Measurements from ENCODE around the gene EML4. TPM values are rescaled to one million over a fixed set of nuclear protein-coding genes. Genes with fewer than 3 reads are reported as not detected.
A peak's percentile ranks its signal among the peaks of the same experiment; 100 is the strongest.

Gene EML4
- total and polyA plus RNA-seq, 4 donors = 22.6 to 85.8 (median 54.4) TPM

DNA sequence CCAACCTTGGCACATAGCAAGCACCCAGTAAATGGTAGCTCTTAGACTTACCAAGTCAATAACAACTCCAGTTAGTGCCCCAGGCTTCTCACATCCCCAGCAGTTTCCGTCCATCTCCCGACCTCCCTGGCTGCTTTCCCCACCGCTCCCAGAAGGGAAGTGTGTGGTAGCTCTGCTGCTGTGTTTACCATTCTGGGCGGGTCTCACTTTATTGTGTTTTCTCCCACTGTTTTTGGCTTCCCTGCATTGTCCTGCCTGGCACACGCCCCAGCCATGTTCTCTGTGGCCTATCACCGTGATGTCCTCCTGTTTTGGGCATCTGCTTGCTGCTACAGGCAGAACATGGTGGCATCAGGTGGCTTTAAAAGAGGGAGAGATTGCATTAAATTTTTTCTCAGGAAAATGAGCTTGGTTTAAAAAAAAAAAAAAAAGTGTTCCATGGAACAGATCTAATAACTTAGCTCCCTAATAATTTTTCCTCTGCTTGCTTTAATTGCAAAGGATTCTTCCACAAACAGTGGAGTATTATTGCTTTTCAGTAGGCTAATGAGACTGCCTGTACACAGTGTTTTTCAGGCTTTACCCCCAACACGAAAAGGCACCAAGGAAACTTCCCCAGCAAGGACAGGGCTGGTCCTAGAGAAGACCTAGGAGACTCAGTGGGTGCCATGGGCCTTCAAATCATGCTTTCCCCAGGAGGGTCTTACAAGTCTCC is 199.8 kb downstream of the EML4 start:
- TF ChIP-seq CTCF (IDR thresholded peaks at IDR 0.05; ENCODE audit: control extremely low read depth, extremely low read depth) = no peak
- Histone ChIP-seq H3K27me3 (ENCODE audit: control insufficient read depth in 3 of 3, insufficient read depth in 3 of 3, low read length in 2 of 3) (no peaks in the 10 kb centered on the region), H3K4me1 (ENCODE audit: control insufficient read depth in 5 of 5, insufficient read depth in 5 of 5, low read length in 5 of 5) (peaks cover 0 to 5% (median 0%) of the 10 kb centered on the region in 5 donors), H3K9me3 (ENCODE audit: control insufficient read depth in 4 of 4, insufficient read depth in 3 of 4, low read length in 3 of 4) (no peaks in the 10 kb centered on the region), H3K4me3 (no peak overlapping the region), H3K27ac (ENCODE audit: low read depth in 1 of 2, low read length in 1 of 2) (peak overlapping the region in 1 of 2 donors; percentile 53), H3K36me3 (ENCODE audit: control insufficient read depth in 4 of 4, insufficient read depth in 4 of 4, low read length in 4 of 4) (no peaks in the 10 kb centered on the region), H3K9ac (ENCODE audit: insufficient read depth in 1 of 2, low read length in 2 of 2) (no peak overlapping the region)
- WGBS, 2 donors = 61 to 74% methylated on average over 7 of the region's 7 CpGs
- no peak for ATAC-seq (ENCODE audit: insufficient read depth, low FRiP score)
- peak in 1 of 3 donors; percentile 38 for DNase-seq

DNA sequence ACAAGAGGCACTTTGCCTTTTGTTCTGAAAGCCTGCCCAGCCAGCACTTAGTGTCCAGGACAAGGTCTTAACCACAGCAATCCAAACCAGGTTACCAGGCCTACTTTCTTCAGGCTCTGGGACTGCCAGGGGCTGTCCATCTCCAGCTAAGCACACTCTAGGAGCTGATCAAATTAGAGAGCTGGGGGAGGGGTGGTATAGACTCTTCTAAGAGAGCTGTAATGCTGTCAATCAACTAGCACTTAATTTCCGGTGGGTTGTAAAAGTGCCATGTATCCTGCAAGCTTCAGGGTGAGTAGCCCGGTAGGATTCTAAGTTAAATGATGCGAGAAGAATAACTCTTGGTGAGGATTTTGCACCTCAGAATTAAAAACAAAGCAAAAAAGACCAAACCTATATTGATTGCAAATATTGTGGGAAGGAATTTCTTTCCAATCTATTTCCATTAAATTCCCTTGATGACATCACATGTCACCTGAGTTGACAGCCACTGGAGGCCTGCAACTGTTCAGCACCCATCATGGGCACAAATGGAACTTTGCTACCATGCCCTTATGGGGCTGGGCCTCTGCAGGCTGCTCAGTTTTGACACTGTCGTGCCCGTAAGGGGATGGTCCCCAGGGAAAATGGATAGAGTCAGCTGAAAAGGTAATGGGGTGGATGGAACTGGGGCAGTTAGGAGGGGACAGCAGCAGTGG is 200.5 kb downstream of the EML4 start:
- Histone ChIP-seq H3K27me3 (ENCODE audit: control insufficient read depth in 3 of 3, insufficient read depth in 3 of 3, low read length in 2 of 3) (no peaks in the 10 kb centered on the region), H3K4me1 (ENCODE audit: control insufficient read depth in 5 of 5, insufficient read depth in 5 of 5, low read length in 5 of 5) (peaks cover 0 to 5% (median 0%) of the 10 kb centered on the region in 5 donors), H3K27ac (ENCODE audit: low read depth in 1 of 2, low read length in 1 of 2) (peak overlapping the region in 1 of 2 donors; percentile 53), H3K9me3 (ENCODE audit: control insufficient read depth in 4 of 4, insufficient read depth in 3 of 4, low read length in 3 of 4) (no peaks in the 10 kb centered on the region), H3K36me3 (ENCODE audit: control insufficient read depth in 4 of 4, insufficient read depth in 4 of 4, low read length in 4 of 4) (no peaks in the 10 kb centered on the region), H3K9ac (ENCODE audit: insufficient read depth in 1 of 2, low read length in 2 of 2) (no peak overlapping the region), H3K4me3 (no peak overlapping the region)
- TF ChIP-seq CTCF (IDR thresholded peaks at IDR 0.05; ENCODE audit: control extremely low read depth, extremely low read depth) = no peak
- ATAC-seq (ENCODE audit: insufficient read depth, low FRiP score) (no peak), DNase-seq (no peak)
- 83 to 91% methylated on average over 5 of the region's 5 CpGs for WGBS, 2 donors

DNA sequence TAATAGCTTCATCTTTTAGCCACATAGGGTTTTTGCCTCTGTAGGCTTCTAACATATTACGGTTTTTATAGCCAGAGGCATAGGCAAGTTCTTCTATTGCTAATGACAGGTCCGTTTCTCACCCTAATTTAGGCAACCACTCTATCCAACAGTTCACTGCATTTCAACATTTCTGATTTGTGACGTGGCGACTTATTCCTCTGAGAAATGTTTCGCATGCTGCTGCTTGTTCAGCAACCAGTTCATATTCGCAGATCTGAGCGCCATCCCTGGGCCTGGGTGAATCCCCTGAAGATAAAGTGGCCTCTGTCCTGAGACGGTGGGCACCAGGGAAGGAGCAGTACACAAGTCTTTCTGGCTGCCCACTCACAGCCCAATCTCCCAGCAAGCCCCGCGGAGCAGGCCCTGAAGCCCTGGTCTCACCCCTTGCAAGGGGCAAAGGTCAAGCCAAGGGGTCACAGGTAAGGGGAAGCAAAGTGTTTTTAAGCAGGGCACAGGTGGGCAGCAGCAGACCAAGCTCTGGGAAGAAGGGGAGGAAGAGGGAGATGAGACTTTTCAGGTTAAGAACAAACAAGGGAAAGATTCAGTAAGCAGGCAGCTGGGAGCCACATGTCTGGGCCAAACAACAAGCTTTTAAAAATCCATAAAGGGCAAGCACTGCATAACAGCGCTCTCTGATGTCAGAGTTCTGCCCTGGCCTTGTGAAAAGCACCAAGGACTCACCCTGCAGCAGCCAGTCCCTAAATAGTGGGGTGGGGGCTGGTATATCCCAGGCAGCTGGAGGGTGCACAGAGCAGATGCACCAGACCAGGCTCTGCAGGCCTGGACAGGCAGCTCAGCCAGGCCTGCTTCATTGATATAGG is 202.7 kb downstream of the EML4 start:
- H3K27ac ChIP-seq (ENCODE audit: low read depth in 1 of 2, low read length in 1 of 2) = no peak overlapping the region
- no peak overlapping the region for H3K4me3 ChIP-seq
- WGBS, 2 donors = 83 to 92% methylated on average over 11 of the region's 11 CpGs
- H3K9me3 ChIP-seq (ENCODE audit: control insufficient read depth in 4 of 4, insufficient read depth in 3 of 4, low read length in 3 of 4) = no peaks in the 10 kb centered on the region
- no peak for ATAC-seq (ENCODE audit: insufficient read depth, low FRiP score)
- H3K9ac ChIP-seq (ENCODE audit: insufficient read depth in 1 of 2, low read length in 2 of 2) = no peak overlapping the region
- H3K27me3 ChIP-seq (ENCODE audit: control insufficient read depth in 3 of 3, insufficient read depth in 3 of 3, low read length in 2 of 3) = no peaks in the 10 kb centered on the region
- no peaks in the 10 kb centered on the region for H3K36me3 ChIP-seq (ENCODE audit: control insufficient read depth in 4 of 4, insufficient read depth in 4 of 4, low read length in 4 of 4)
- TF ChIP-seq CTCF (IDR thresholded peaks at IDR 0.05; ENCODE audit: control extremely low read depth, extremely low read depth) = no peak
- H3K4me1 ChIP-seq (ENCODE audit: control insufficient read depth in 5 of 5, insufficient read depth in 5 of 5, low read length in 5 of 5) = peaks cover 0 to 5% (median 0%) of the 10 kb centered on the region in 5 donors
- DNase-seq = no peak
